Duodenal mucosa (tissue), 2 donors: ENCODE data around the gene MRPS26.

Experiments
- H3K27ac ChIP-seq: one replicate; pipeline ENCODE4 v1.7.0; 2013; ENCODE audit warnings: low read depth, low read length
- H3K27me3 ChIP-seq, 2 donors: one replicate each; pipeline ENCODE4 v1.7.0; 2013; ENCODE audit warnings: low read length in 2 of 2, control low read depth in 1 of 2; ENCODE audit not compliant: insufficient read depth in 2 of 2, control insufficient read depth in 1 of 2
- H3K36me3 ChIP-seq, 2 donors: one replicate each; pipeline ENCODE4 v1.7.0; 2013; ENCODE audit warnings: low read length in 2 of 2, control low read depth in 1 of 2; ENCODE audit not compliant: insufficient read depth in 2 of 2, control insufficient read depth in 1 of 2
- H3K4me1 ChIP-seq, 2 donors: one replicate each; pipeline ENCODE4 v1.7.0; 2013; ENCODE audit warnings: low read length in 2 of 2, control low read depth in 1 of 2; ENCODE audit not compliant: insufficient read depth in 2 of 2, control insufficient read depth in 1 of 2
- H3K4me3 ChIP-seq, 2 donors: one replicate each; pipeline ENCODE4 v1.7.0; 2013; ENCODE audit warnings: low read length in 2 of 2, low read depth in 1 of 2
- H3K9ac ChIP-seq, 2 donors: one replicate each; pipeline ENCODE4 v1.7.0; 2013; ENCODE audit warnings: low read length in 2 of 2, low read depth in 1 of 2
- H3K9me3 ChIP-seq, 2 donors: one replicate each; pipeline ENCODE4 v1.7.0; 2013; ENCODE audit warnings: low read length in 2 of 2, control low read depth in 1 of 2; ENCODE audit not compliant: control insufficient read depth in 1 of 2

The MRPS26 gene

DNA sequence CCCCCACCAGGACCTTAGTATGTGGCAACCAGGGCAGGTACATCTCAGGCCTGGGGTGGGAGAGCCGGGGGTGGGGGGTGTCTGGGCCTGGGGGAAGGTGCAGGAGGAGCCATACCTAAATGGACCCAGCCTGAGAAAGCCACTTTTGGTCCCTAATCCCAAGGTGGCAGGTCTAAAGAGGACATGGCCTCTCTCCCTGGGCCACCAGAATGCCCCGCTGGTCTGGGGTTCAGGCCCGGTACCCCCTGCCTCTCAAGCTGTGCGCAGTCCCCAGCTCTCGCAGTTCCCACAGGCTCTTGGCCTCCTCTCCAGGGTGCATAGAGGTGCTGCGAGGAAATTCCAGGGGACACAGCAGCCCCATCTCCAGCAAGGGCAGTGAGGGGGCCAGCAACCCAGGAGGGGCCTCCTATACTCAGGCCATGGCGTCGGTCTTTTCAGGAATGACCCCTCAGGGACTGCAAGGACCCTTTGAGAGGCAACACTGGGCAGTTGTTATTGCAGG is 39.8 kb downstream of the MRPS26 start:
- Histone ChIP-seq H3K4me1 (no peaks in the 10 kb centered on the region), H3K36me3 (no peaks in the 10 kb centered on the region), H3K9ac (no peak overlapping the region), H3K27ac (no peak overlapping the region), H3K9me3 (no peaks in the 10 kb centered on the region), H3K4me3 (no peak overlapping the region), H3K27me3 (peaks cover 37 to 40% of the 10 kb centered on the region in 2 donors)

DNA sequence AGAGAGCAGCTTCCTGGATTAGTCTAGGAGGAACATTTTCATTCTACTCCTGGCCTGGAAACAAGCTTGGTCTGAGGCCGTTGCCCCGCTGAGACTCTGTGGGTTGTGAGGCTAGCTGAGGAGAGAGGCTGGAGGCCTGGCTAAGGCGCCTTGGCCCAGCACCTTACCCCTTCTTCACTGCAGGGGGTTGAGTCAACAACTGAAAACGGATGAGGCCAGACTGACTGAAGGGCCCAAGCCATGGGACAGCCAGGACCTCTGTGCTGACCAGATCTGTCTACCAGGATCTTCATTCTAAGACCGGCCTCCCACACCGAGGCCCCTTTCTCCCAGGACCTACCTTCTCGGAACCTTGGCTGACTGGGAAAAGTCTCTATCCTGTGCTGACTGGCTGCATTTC is 42.2 kb downstream of the MRPS26 start:
- no peak overlapping the region for H3K27ac ChIP-seq
- H3K9ac ChIP-seq, result no peak overlapping the region
- H3K4me1 ChIP-seq, result no peaks in the 10 kb centered on the region
- H3K27me3 ChIP-seq, result peaks cover 23 to 32% of the 10 kb centered on the region in 2 donors
- H3K36me3 ChIP-seq, result no peaks in the 10 kb centered on the region
- no peak overlapping the region for H3K4me3 ChIP-seq
- no peaks in the 10 kb centered on the region for H3K9me3 ChIP-seq

DNA sequence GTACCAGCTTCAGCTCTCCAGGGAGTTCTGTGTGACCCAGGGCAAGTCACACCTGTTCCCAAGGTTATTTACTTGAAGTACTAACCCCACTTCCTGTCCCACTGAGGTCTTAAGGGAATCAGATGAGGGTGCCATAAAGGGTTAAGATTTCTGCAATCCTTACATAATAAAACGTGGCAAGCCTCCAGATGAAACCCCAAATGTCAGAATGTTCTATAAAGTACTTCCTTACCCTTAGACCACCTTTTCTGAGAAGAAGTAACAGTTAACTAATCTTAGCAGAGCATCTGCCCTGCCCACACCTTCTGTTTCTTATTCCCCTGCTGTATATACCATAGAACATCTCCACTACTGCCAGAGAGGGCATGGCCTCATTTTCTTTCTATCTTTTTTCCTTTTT is 44.7 kb downstream of the MRPS26 start:
- H3K9me3 ChIP-seq, result no peaks in the 10 kb centered on the region
- no peaks in the 10 kb centered on the region for H3K4me1 ChIP-seq
- H3K27ac ChIP-seq, result no peak overlapping the region
- H3K27me3 ChIP-seq, result peaks cover 24% of the 10 kb centered on the region in 2 donors
- no peaks in the 10 kb centered on the region for H3K36me3 ChIP-seq
- no peak overlapping the region for H3K4me3 ChIP-seq
- no peak overlapping the region for H3K9ac ChIP-seq

DNA sequence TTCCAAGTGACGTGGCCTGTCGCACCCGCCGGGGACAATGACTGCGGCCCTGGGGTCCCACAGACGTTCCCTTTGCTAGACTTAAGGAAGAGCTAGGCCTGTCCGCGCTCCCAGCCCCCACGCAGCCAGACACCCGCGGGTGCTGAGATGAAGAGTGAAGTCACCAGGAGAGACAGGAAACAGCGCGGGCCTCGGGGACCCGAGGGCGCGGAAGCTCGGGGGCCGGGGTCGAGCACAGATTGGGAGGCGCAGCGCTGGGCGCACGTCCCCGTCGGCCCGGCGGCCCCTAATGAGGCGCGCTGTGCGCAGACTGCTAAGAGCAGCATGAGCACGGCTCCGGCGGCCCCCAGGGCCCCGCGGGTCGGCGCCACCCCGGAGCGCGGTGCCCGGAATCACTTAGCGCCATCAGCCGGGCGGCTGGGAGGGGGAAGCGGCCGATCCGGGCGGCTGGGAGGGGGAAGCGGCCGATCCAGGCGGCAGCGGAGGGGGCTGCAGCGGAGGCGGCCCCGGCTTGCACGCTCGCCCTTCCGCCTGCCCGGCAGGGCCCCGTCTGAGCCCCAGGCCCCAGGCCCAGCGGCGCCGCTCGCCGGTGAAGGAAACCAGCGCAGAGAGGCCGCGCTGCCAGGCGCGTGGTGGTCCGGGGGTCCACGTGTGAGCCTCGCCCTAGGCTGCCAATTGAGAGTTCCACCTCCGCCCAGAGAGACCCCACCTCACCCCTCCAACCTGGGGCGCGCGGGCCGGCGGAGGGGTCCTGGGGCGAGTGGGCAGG is 46.9 kb downstream of the MRPS26 start:
- Histone ChIP-seq H3K4me3 (peak overlapping the region; percentile 15 to 40), H3K36me3 (no peaks in the 10 kb centered on the region), H3K4me1 (no peaks in the 10 kb centered on the region), H3K9me3 (no peaks in the 10 kb centered on the region), H3K9ac (no peak overlapping the region), H3K27me3 (peaks cover 24% of the 10 kb centered on the region in 2 donors), H3K27ac (no peak overlapping the region)

DNA sequence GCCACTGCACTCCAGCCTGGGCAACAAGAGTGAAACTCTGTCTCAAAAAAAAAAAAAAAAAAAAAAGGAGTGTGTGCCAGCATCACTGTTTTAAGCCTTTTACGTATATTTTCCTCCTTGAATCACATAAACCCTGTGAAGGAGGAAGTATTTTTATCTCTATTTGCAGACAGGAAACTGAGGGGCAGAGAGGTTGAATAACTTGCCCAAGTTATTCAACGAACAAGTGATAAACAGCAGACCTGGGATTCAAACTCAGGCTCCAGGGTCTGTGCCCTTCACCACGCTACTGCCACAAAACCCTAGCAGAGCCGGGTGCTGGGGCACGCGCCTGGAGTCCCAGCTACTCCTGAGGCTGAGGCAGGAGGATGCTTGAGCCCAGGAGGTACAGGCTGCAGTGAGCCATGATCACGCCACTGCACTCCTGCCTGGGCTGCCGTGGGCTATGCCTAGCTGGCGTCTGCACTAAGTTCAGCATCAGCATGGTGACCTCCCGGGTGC is 48.1 kb downstream of the MRPS26 start:
- no peaks in the 10 kb centered on the region for H3K9me3 ChIP-seq
- peaks cover 24% of the 10 kb centered on the region in 2 donors for H3K27me3 ChIP-seq
- no peaks in the 10 kb centered on the region for H3K4me1 ChIP-seq
- no peak overlapping the region for H3K4me3 ChIP-seq
- no peaks in the 10 kb centered on the region for H3K36me3 ChIP-seq
- no peak overlapping the region for H3K27ac ChIP-seq
- no peak overlapping the region for H3K9ac ChIP-seq

DNA sequence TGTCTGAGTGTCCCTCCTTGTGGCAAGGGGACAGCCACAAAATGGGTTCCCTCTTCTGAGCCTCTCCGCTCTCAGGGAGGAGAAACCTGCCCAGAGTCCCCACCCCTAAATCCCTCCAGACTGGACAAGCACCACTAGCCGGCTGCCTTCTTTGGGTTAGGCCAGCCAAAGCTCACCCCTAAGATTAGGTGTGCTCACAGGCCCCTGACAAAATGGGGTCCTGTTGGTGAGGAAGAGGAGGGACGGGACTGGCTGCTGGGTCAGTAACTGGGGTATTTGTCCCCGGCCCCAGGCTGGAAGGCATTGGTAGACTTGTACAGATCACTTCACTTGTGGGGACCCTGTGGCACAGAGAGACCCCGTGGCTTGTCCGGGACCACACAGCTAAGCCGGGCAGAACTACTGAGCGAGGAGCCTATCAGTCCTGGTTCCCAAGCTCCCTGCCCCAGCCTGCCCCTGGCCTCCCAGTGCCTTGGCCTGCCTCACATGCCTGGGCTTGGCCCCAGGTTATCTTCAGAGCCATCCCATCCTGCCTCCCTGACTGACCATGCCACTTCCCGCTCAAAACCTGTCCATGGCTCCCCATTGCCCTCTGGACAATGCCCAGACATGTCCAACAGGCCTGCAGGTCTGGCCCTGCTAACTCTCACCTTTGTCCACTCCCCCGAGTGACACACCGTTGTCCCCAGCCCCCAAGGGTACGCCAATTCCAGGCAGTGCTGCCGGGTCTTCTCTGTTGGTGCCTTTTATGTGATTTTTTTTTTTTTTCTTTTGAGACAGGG is 49.2 kb downstream of the MRPS26 start:
- no peak overlapping the region for H3K27ac ChIP-seq
- no peak overlapping the region for H3K9ac ChIP-seq
- peaks cover 19 to 23% of the 10 kb centered on the region in 2 donors for H3K27me3 ChIP-seq
- no peaks in the 10 kb centered on the region for H3K36me3 ChIP-seq
- no peak overlapping the region for H3K4me3 ChIP-seq
- no peaks in the 10 kb centered on the region for H3K4me1 ChIP-seq
- H3K9me3 ChIP-seq, result no peaks in the 10 kb centered on the region
